Measurements from ENCODE around the gene C7orf57. TPM values are rescaled to one million over a fixed set of nuclear protein-coding genes. Genes with fewer than 3 reads are reported as not detected.

C7orf57 gene
- total RNA-seq, 1 experiment from 2014 or later, result 0.90 TPM

- no peaks in the 10 kb centered on the region for H3K27me3 Mint-ChIP-seq (ENCODE audit: low read depth)
- no peak overlapping the region for H3K27ac Mint-ChIP-seq
- no peak overlapping the region for H3K4me3 Mint-ChIP-seq
- H3K9me3 Mint-ChIP-seq, result no peaks in the 10 kb centered on the region
- ChIA-PET POLR2A (no interaction called here), CTCF (no interaction called here)
- TF ChIP-seq, protein P1, sequence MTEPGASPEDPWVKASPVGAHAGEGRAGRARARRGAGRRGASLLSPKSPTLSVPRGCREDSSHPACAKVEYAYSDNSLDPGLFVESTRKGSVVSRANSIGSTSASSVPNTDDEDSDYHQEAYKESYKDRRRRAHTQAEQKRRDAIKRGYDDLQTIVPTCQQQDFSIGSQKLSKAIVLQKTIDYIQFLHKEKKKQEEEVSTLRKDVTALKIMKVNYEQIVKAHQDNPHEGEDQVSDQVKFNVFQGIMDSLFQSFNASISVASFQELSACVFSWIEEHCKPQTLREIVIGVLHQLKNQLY (CRISPR knock-in tag; IDR thresholded peaks at IDR 0.05), result no peak
- TF ChIP-seq HMGA2 (CRISPR knock-in tag; IDR thresholded peaks at IDR 0.05) (no peak), AFF4 (CRISPR knock-in tag; IDR thresholded peaks at IDR 0.05; ENCODE audit: borderline replicate concordance) (no peak), MYBL2 (CRISPR knock-in tag; IDR thresholded peaks at IDR 0.05) (no peak), ESRRA (CRISPR knock-in tag; IDR thresholded peaks at IDR 0.05; ENCODE audit: borderline replicate concordance) (no peak), NFYB (CRISPR knock-in tag; conservative IDR thresholded peaks at IDR 0.05; ENCODE audit: low read depth) (no peak), ZNF512 (CRISPR knock-in tag; IDR thresholded peaks at IDR 0.05; ENCODE audit: borderline replicate concordance) (no peak), ZBTB43 (CRISPR knock-in tag; IDR thresholded peaks at IDR 0.05) (no peak), FOXJ3 (CRISPR knock-in tag; IDR thresholded peaks at IDR 0.05; ENCODE audit: borderline replicate concordance) (no peak), NR1H2 (CRISPR knock-in tag; IDR thresholded peaks at IDR 0.05) (no peak)
- TF ChIP-seq, protein P2, sequence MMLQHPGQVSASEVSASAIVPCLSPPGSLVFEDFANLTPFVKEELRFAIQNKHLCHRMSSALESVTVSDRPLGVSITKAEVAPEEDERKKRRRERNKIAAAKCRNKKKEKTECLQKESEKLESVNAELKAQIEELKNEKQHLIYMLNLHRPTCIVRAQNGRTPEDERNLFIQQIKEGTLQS (CRISPR knock-in tag; conservative IDR thresholded peaks at IDR 0.05), result no peak
- DNase-seq (ENCODE audit: low spot score), result no peak
- H3K36me3 Mint-ChIP-seq, result peaks cover 66% of the 10 kb centered on the region
- H3K4me1 Mint-ChIP-seq, result no peaks in the 10 kb centered on the region
- no peak for ATAC-seq
Observed at GRCh38 chr7:48098846-48099245, 63.5 kb downstream of the C7orf57 start.

DNA sequence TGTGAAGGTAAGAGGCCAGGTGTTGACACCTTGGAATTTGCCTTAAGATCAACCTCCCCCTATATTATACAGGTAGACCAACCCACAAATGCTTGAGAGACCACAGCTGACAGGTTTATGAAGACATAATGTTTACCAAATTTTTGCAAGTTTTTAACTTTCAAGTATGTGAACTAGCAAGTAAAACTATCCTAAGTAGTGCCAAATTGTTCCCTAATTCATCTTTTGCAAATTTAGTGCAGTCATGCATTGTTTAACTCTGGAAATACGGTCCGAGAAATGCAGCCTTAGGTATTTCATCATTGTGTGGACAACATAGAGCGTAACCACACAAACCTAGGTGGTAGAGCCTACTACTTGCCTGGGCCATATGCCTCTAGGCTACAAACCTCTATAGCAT lies 64.4 kb downstream of the C7orf57 start:
- Mint-ChIP-seq H3K27me3 (ENCODE audit: low read depth) (no peaks in the 10 kb centered on the region), H3K27ac (no peak overlapping the region), H3K4me1 (no peaks in the 10 kb centered on the region), H3K9me3 (no peaks in the 10 kb centered on the region), H3K4me3 (no peak overlapping the region), H3K36me3 (peaks cover 69% of the 10 kb centered on the region)
- ChIA-PET CTCF (no interaction called here), POLR2A (no interaction called here)
- ATAC-seq (no peak), DNase-seq (ENCODE audit: low spot score) (no peak)
- TF ChIP-seq GRHL2 (CRISPR knock-in tag; IDR thresholded peaks at IDR 0.05; ENCODE audit: insufficient replicate concordance, severe bottlenecking) (no peak), ZNF317 (CRISPR knock-in tag; IDR thresholded peaks at IDR 0.05; ENCODE audit: borderline replicate concordance, low read depth) (no peak), ZSCAN18 (CRISPR knock-in tag; IDR thresholded peaks at IDR 0.05) (no peak), TEAD1 (CRISPR knock-in tag; IDR thresholded peaks at IDR 0.05) (no peak), NFATC4 (CRISPR knock-in tag; IDR thresholded peaks at IDR 0.05) (no peak), KAT7 (CRISPR knock-in tag; IDR thresholded peaks at IDR 0.05; ENCODE audit: borderline replicate concordance) (no peak), NFE2L1 (CRISPR knock-in tag; IDR thresholded peaks at IDR 0.05) (no peak), SOX15 (CRISPR knock-in tag; IDR thresholded peaks at IDR 0.05) (no peak), CREB1 (CRISPR knock-in tag; IDR thresholded peaks at IDR 0.05) (no peak), ZMAT4 (CRISPR knock-in tag; IDR thresholded peaks at IDR 0.05) (no peak), ZNF263 (CRISPR knock-in tag; IDR thresholded peaks at IDR 0.05; ENCODE audit: low read depth) (no peak), NFYB (CRISPR knock-in tag; conservative IDR thresholded peaks at IDR 0.05; ENCODE audit: low read depth) (no peak), TP53 (CRISPR knock-in tag; IDR thresholded peaks at IDR 0.05) (no peak), TCF7 (CRISPR knock-in tag; IDR thresholded peaks at IDR 0.05; ENCODE audit: low read depth) (no peak), ZNF232 (CRISPR knock-in tag; IDR thresholded peaks at IDR 0.05) (no peak), OVOL2 (CRISPR knock-in tag; IDR thresholded peaks at IDR 0.05; ENCODE audit: borderline replicate concordance) (no peak)

Measured in WTC11 (cell line).